Lower leg skin (tissue), 4 donors: ENCODE data around the gene SP100. TPM values are rescaled to one million over a fixed set of nuclear protein-coding genes. Genes with fewer than 3 reads are reported as not detected.

Experiments used
- DNase-seq, 2 donors: peaks; one replicate each; pipeline ENCODE4 v3.0.0-alpha.2; 2019; ENCODE audit warnings: low spot score in 2 of 2
- H3K4me3 ChIP-seq: fragments of 200-600 bp; sonication (generic); 2 replicates; pipeline ENCODE4 v1.5.1; 2017; ENCODE audit warnings: mild to moderate bottlenecking, low read depth; ENCODE audit not compliant: poor library complexity, severe bottlenecking
- CTCF ChIP-seq, 3 donors: fragments of 450-650 bp; IDR thresholded peaks; one replicate each; pipeline ENCODE4 v1.5.1; 2016; ENCODE audit warnings: antibody characterized with exemption in 3 of 3, mild to moderate bottlenecking in 3 of 3, moderate library complexity in 2 of 3
- POLR2A ChIP-seq, 2 donors: fragments of 450-650 bp; IDR thresholded peaks; one replicate each; pipeline ENCODE4 v1.6.1; 2016 to 2017; ENCODE audit warnings: antibody characterized with exemption in 2 of 2, mild to moderate bottlenecking in 1 of 2, moderate library complexity in 1 of 2
- WGBS, 2 donors: methylation state at CpG; one replicate each; pipeline ENCODE4 v1.1.5; 2018; 5-methylcytosine and 5-hydroxymethylcytosine counted together
- intact Hi-C: fragments of 100-400 bp; cut with DNase I; formaldehyde crosslinking; loops from one replicate; pipeline ENCODE4 v1.15.0; 2023; ENCODE audit warnings: low total_unique reads
- total RNA-seq, 4 donors: library from RNA; depleted of rRNA; stranded (reverse); fragments of >200 nt; gene quantifications; one replicate each; pipeline ENCODE4 v1.1.0, GENCODE V29; 2016

The SP100 gene
- total RNA-seq, 4 donors from 2014 or later = 48.1 to 74.6 (median 58.1) TPM

- TF ChIP-seq CTCF (IDR thresholded peaks at IDR 0.05) (no peak), POLR2A (IDR thresholded peaks at IDR 0.05) (no peak)
- no peak for DNase-seq
- WGBS, 2 donors = 68 to 71% methylated on average over 6 of the region's 6 CpGs
- intact Hi-C loops = no loop called here
- no peak overlapping the region for H3K4me3 ChIP-seq
Measured at GRCh38 chr2:230414302-230414701, 1.7 kb upstream of the SP100 start.

- no peak for DNase-seq
- intact Hi-C loops = no loop called here
- WGBS, 2 donors = 45 to 48% methylated on average over 4 of the region's 4 CpGs
- TF ChIP-seq POLR2A (IDR thresholded peaks at IDR 0.05) = no peak
- no peak for TF ChIP-seq CTCF (IDR thresholded peaks at IDR 0.05)
- H3K4me3 ChIP-seq = no peak overlapping the region
Measured at GRCh38 chr2:230417436-230417835, 1.4 kb downstream of the SP100 start.

- DNase-seq = no peak
- no peak for TF ChIP-seq POLR2A (IDR thresholded peaks at IDR 0.05)
- TF ChIP-seq CTCF (IDR thresholded peaks at IDR 0.05) = no peak
- no peak overlapping the region for H3K4me3 ChIP-seq
- 31 to 36% methylated on average over 9 of the region's 9 CpGs for WGBS, 2 donors
- intact Hi-C loops = no loop called here
Measured at GRCh38 chr2:230418341-230419016, 2.5 kb downstream of the SP100 start.

- 86 to 88% methylated on average over 4 of the region's 4 CpGs for WGBS, 2 donors
- no peak for DNase-seq
- H3K4me3 ChIP-seq = no peak overlapping the region
- TF ChIP-seq POLR2A (IDR thresholded peaks at IDR 0.05) = no peak
- no peak for TF ChIP-seq CTCF (IDR thresholded peaks at IDR 0.05)
- intact Hi-C loops = no loop called here
Measured at GRCh38 chr2:230419181-230419580, 3.2 kb downstream of the SP100 start.

GRCh38 chr2:230422149-230422548 lies 6.1 kb downstream of the SP100 start:
- TF ChIP-seq CTCF (IDR thresholded peaks at IDR 0.05) (no peak), POLR2A (IDR thresholded peaks at IDR 0.05) (no peak)
- DNase-seq = no peak
- WGBS, 2 donors = 88 to 89% methylated on average over 4 of the region's 4 CpGs
- intact Hi-C loops = no loop called here
- H3K4me3 ChIP-seq = no peak overlapping the region
